Tibial nerve (tissue), 4 donors: ENCODE data around the gene GRM3.

Experiments used
- EP300 ChIP-seq, 2 donors: sonication (generic); formaldehyde crosslinking; IDR thresholded peaks; one replicate each; pipeline ENCODE4 v1.6.1; 2017; ENCODE audit warnings: antibody characterized with exemption in 2 of 2, mild to moderate bottlenecking in 1 of 2
- TF ChIP-seq, protein P1 (sequence below), 5 experiments: fragments of 200-600 bp in 3 of 5; fragments of 450-650 bp in 2 of 5; sonication (generic) in 3 of 5; IDR thresholded peaks; one replicate each; pipeline ENCODE4 v1.5.1; 2016 to 2019; ENCODE audit warnings: antibody characterized with exemption in 5 of 5, mild to moderate bottlenecking in 3 of 5, moderate library complexity in 2 of 5

DNA sequence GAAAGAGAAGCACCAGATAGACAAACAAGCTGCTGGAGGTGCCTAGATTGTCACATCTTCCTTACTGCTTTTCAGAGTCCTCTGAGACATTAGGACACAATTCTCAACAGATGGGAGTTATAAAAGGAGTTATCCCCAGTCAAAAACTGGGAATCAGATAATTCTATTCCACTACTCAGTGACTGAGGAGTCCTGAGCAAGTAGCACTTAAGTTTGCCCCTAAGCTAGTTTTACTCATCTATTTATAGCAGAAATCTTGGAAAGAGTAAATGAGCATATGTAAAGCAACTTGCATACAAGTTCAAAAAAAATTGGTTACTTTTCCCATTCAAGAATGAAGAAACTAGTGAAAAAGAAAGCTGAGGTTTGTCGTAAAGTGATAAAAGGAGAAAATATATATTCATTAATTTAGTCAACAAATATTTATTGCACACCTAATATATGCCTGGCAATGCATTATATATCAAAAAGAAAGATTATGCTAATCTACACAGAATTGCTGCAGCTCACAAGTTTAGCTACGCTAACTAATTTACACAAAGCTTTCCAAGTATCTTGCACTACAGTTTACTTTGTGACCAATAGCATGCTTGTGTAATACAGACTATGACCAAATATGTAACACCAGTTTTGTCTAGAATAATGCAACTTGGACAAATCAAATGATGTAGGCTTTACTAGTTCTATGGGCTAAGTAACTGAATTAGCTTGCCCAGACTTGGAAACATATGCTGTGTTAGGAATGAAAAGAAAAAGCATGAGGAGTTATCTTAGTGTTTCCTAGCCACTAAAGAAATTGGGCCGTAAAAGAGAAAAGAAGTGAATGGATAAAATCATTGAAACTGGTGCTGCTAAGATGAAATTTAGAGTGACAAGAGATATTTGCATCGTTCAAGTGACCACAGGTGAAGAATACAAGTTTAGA, 106.3 kb downstream of the GRM3 start:
- TF ChIP-seq, protein P1, sequence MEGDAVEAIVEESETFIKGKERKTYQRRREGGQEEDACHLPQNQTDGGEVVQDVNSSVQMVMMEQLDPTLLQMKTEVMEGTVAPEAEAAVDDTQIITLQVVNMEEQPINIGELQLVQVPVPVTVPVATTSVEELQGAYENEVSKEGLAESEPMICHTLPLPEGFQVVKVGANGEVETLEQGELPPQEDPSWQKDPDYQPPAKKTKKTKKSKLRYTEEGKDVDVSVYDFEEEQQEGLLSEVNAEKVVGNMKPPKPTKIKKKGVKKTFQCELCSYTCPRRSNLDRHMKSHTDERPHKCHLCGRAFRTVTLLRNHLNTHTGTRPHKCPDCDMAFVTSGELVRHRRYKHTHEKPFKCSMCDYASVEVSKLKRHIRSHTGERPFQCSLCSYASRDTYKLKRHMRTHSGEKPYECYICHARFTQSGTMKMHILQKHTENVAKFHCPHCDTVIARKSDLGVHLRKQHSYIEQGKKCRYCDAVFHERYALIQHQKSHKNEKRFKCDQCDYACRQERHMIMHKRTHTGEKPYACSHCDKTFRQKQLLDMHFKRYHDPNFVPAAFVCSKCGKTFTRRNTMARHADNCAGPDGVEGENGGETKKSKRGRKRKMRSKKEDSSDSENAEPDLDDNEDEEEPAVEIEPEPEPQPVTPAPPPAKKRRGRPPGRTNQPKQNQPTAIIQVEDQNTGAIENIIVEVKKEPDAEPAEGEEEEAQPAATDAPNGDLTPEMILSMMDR (IDR thresholded peaks at IDR 0.05), result no peak
- no peak for TF ChIP-seq EP300 (IDR thresholded peaks at IDR 0.05)
